Jurkat, Clone E6-1 (cell line): ENCODE results near the gene FAM20A.

ENCODE experiments used
- DNase-seq: peaks from one replicate; pipeline ENCODE4 v3.0.0-alpha.2; 2011; ENCODE audit warnings: low read depth, low spot score
- H3K4me3 ChIP-seq: 2 replicates; pipeline ENCODE4 v1.5.1; 2011; ENCODE audit warnings: mild to moderate bottlenecking, low read length, control low read depth, moderate library complexity

The FAM20A gene

DNA sequence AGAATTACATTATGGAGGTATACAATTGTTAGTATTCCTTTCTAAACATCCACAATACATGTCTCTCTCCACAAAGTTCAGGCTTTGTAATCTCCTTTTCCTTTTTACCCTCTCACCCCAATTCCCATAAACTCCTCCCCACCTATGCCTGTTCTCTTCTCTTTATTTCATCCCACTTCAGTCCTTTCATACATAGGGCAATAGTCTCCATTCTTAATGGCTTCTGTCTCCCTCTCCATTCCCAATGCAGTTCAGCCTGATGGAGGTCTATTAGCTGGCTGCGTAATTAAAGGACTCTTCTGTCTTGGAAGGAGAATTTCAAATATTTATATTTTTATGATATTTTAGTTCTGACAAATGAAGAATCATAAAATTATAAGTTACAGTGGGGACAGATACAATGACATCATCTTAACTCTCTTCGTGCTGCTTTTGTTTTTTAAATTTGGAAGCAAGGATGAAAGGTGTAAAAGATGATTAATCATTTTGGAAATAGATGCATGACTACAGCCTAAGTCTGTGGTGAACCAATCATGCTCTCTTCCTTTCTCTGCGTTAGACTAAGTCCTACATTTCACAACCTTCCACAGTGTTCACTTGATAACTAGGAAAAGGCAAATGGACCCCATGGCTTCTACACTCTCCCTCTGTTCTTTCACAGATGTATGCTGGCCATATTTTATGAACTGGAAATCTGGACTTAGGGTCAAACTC lies 11.2 kb upstream of the FAM20A start:
- no peak overlapping the region for H3K4me3 ChIP-seq
- DNase-seq: no peak

DNA sequence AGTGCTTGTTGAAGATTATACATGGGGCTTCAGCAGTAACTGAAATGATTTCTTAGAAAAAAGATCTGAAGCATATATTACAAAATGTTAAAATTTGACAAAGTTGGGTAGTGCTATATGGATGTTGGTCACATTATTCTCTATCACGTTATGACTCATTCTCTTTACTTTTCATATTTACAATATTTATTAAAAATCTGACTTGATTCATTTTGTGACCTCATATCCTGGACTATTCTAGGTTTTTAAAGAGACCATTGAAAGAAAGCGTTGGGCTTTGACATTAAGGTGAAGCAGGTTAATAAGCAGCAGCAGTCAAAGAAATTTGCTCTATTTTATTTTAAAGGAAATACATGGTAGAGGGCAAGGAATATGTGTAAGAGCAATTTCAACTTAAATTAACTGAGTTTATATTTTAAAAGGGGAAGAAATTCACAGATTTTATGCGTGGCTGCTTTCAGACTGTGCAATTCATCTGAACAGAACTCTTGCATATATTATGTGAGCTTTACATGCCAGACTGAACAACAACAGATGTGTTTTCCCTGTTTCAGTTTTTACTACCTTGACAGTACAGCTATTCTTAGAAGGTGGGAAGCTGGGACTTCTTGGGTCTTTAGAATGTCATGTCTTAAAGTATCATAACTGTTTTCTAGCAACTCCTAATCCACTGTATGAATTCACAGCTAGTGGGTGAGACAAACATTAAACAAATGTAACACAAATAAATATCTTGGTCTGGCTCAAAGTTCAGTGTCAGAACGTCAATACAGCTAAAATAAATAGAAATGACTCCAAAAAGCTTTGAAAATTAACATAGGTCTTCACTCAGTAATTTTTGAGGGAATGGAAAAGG lies 10.4 kb upstream of the FAM20A start:
- DNase-seq: no peak

DNA sequence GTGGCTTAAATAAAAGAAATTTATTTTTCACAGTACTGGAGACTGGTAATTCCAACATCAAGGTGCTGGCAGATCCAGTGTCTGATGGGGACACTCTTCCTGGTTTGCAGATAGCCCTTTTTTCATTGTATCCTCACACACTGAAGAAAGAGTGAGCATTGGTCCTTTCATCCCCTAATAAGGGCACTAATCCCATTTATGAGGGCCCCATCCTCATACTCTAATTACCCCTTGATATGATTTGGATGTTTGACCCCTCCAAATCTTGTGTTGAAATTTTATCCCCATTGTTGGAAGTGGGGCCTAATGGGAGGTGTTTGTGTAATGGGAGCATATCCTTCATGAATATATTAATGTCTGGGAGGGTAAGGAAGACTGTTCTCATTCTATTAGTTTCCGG lies 9.4 kb upstream of the FAM20A start:
- no peak overlapping the region for H3K4me3 ChIP-seq
- no peak for DNase-seq

More for the DNA sequence above, 10.4 kb upstream of the FAM20A start:
- H3K4me3 ChIP-seq: no peak overlapping the region

- no peak for DNase-seq
- H3K4me3 ChIP-seq: no peak overlapping the region
These were observed 7.5 kb upstream of the FAM20A start for GRCh38 chr17:68608515-68609130.

DNA sequence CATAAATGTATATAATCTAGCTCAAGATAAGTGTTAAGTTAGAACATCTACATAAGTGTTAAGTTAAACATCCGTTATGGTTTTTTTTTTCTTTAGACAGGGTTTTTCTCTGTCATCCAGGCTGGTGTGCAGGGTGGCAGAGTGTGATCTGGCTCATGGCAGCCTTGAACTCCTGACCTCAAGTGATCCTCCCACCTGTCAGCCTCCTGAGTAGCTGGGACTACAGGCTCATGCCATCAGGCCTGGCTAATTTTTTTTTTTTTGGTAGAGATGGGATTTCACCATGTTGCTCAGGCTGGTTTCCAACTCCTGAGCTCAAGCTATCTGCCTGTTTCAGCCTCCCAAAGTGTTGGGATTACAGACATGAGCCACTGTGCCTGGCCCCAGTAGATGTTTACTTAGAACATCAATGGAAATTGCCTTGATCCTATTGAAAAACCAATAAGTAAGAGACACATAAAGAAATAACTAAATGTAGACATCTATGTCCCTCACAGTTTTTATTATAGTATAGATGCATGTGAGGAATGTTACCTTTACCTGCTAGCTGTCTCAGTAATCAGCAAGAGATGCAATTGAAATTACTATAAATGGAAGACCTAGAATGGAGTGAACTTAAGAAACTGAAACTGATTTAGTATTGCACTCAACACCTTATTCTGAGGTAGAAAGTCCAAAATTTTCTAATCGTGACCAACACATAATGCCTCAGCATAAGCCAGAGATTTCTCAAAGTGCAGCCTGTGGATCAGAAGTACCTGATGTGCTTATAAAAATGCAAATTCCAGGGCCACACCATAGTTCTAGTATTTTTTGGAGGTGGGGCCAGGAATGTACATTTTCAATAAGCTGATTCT lies 5.5 kb upstream of the FAM20A start:
- no peak overlapping the region for H3K4me3 ChIP-seq
- no peak for DNase-seq

DNA sequence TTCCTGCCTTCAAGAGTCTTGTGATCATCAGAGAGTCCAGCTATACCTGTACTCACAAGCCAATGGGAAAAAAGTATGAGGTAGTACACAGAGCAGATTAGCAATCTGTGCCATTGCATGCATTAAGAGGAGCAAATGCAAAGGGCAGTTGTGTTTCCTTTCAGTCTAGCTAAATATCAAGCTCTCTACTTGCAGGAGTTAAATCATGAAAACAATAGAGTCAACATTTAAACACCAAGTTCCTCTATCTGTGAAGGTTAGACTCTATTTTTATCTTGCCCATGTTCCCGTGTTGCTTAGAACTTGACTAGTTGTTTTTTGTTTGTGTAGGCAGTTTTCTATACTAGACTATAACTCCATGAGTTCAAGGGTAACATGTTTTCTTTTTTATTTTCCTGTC lies 4.7 kb upstream of the FAM20A start:
- no peak for DNase-seq
- no peak overlapping the region for H3K4me3 ChIP-seq

GRCh38 chr17:68603656-68604055 lies 2.5 kb upstream of the FAM20A start:
- no peak overlapping the region for H3K4me3 ChIP-seq
- no peak for DNase-seq

GRCh38 chr17:68603027-68603426 lies 1.9 kb upstream of the FAM20A start:
- no peak for DNase-seq
- no peak overlapping the region for H3K4me3 ChIP-seq

DNA sequence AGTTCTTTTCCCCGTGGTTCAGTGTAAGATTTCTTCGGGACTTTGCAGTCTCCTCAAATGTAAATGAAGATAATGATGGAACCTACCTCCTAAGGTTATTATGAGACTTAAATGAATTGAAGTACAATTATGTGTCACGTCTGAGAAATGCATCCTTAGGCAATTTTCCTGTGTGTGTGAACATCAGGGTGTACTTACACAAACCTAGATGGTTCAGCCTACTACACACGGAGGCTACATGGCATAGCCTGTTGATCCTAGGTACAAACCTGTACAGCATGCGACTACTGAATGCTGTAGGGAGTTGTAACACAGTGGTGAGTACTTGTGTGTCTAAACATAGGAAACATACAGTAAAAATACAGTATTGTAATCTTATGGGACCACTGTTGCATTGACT lies 1.1 kb upstream of the FAM20A start:
- no peak for DNase-seq
- H3K4me3 ChIP-seq: no peak overlapping the region

- no peak overlapping the region for H3K4me3 ChIP-seq
- DNase-seq: no peak
These were observed 560 bp upstream of the FAM20A start for GRCh38 chr17:68601565-68602288.

- no peak for DNase-seq
These were observed 868 bp downstream of the FAM20A start for GRCh38 chr17:68600067-68600930.

GRCh38 chr17:68599552-68600066 lies 1.6 kb downstream of the FAM20A start:
- no peak overlapping the region for H3K4me3 ChIP-seq
- DNase-seq: no peak

More at GRCh38 chr17:68600067-68600930, 868 bp downstream of the FAM20A start:
- H3K4me3 ChIP-seq: no peak overlapping the region

DNA sequence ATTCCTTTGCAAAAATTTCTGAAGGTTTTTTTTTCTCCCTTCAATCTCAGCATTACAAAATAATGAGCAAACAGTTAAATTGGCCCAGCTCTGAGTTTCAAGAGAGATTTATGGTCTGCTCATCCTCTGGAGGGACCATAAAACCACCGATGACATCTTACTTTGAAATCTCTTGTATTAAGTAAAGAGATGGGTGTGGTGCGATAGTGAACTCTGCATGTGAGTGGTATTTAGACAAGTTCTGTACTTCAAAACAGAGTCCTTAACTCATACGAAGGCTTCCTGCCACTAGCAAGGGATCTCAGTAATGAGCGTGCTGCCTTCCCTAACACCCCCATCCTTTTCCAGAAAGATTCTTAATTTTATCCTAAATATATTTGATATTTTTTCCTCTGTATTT lies 2.1 kb downstream of the FAM20A start:
- H3K4me3 ChIP-seq: no peak overlapping the region

GRCh38 chr17:68598545-68598961 lies 2.6 kb downstream of the FAM20A start:
- no peak for DNase-seq

More for the DNA sequence above, 2.1 kb downstream of the FAM20A start:
- DNase-seq: no peak

DNA sequence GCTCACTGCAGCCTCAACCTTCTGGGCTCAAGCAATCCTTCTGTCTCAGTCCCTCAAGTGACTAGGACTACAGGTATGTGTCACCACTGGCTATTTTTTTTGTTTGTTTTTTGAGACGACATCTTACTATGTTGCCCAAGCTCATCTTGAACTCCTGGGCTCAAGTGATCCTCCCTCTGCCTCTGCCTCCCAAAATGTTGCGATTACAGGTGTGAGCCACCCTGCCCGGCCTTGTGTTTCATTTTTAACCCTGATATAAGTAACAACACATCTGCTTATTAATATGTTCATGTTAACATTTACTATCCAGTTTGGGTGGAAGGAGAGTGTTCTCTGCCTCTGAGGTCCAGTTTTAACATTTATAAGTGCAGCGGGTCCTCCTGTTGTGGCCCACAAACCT lies 3.1 kb downstream of the FAM20A start:
- H3K4me3 ChIP-seq: no peak overlapping the region
- DNase-seq: no peak

More at GRCh38 chr17:68598545-68598961, 2.6 kb downstream of the FAM20A start:
- no peak overlapping the region for H3K4me3 ChIP-seq

DNA sequence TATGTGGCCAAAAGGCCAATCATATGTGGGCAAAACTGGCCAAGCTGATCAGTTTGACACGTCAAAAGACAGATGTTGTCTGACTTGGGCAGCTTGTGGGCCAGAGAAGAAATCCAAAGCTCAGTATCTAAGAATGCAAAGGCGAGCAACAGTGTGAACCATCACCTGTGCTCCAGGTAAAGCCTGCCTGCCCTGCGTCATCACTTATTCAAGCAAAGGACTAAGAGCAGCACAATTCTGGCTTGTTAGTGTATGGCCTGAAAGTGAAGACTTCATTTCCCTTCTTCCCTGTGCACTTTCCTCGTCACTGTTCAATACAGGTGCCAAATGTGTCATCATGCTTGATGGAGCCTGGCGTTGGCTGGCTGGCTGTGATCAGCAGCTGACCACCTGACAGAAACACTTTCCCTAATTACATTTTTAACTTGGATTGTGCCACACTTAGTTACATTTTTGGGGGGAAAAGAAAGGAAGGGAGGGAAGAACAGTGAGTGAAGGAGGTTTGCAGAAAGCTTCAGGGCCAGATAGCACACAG lies 4.7 kb downstream of the FAM20A start:
- no peak overlapping the region for H3K4me3 ChIP-seq
- DNase-seq: no peak

DNA sequence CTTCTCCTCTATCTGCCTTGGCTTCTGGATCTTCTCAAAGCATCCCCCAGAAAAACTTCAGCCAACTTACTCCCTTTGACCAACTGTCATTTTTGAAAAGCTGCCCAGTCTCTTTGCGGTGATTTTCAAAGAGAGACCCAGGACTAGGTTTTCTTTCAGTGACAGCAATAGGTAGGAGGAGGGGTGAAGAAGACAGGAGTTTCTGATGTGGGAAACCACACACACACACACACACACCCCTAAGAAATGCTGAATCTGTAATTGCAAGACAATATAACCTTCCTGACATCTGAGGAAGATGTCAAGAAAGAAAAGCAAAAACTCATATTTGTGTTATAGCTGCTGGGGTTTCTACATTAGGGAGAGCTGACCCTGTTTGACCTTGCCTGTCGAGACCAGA lies 5.2 kb downstream of the FAM20A start:
- peak; percentile 55 for DNase-seq
- H3K4me3 ChIP-seq: no peak overlapping the region
